ENCODE data around the gene ZNF77.
"Not testable (repeated sequence)": the region's sequence is repeated elsewhere in the genome, so short reads cannot be mapped to it uniquely, and the experiment has no call there.

The ZNF77 gene

DNA sequence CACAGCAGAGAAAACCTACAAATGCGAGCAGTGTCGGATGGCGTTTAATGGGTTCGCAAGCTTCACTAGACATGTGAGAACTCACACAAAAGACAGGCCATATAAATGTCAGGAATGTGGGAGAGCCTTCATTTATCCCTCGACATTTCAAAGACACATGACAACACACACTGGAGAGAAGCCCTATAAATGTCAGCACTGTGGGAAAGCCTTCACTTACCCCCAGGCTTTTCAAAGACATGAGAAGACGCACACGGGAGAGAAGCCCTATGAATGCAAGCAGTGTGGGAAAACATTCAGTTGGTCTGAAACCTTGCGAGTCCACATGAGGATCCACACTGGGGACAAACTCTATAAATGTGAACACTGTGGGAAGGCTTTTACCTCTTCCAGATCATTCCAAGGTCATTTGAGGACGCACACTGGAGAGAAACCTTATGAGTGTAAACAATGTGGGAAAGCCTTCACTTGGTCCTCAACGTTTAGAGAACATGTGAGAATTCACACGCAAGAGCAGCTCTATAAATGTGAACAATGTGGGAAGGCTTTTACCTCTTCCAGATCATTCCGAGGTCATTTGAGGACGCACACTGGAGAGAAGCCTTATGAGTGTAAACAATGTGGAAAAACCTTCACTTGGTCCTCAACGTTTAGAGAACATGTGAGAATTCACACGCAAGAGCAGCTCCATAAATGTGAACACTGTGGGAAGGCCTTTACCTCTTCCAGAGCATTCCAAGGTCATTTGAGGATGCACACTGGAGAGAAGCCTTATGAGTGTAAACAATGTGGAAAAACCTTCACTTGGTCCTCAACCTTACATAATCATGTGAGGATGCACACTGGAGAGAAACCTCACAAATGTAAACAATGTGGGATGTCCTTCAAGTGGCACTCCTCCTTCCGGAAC, 27.2 kb downstream of the ZNF77 start:
- DNase-seq (ENCODE audit: low read depth in 4 of 4, low spot score in 1 of 4) = no peak

DNA sequence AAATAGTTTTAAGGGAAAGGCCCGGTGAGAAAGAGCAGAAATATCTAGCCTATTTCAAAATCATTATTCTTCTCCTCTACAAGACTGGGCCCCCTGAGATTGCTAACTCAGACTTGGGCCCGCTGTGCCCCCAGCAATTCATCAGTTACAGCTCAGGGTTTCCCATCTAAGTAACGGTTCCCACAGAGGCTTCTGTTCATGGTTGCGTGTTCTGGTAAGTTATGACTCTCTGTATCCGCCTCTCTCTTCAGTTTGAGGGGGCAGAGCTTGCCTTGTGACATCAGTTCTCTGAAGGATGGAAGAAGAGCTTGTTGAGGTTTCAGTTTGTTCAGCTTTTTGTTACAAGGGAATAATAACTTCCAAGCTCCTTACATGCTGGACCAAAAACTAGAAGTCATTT, 32.5 kb downstream of the ZNF77 start:
- peak in 1 of 4 experiments; percentile 17 for DNase-seq (ENCODE audit: low read depth in 4 of 4, low spot score in 1 of 4)

DNA sequence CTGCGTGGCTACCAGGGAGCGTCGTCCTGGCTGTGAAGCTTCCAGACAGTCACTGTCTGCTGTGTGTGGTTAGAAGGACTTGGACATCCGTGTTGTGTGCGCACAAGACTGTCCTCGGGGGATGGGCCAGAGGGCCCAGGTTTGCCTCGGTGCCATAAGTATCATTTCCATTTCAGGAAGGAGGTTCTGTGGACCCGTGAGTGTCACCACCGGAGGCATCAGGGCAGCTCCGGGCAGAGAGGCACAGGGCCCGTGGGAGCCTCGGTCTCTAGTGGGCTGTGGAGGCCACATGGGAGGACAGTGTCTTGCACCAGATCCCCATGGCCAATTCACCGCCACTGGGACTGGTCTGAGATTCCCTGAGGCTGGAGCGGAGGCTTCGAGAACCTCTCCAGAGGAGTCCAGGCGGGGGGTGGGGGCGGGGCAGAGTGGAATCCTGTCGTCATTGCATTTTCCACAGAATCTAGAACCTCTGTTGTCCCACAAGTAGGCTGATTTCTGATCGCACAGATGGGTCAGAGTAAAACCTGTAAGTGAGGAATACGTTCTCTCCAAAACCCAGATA, 38.1 kb downstream of the ZNF77 start:
- DNase-seq (ENCODE audit: low read depth in 4 of 4, low spot score in 1 of 4) = no peak

DNA sequence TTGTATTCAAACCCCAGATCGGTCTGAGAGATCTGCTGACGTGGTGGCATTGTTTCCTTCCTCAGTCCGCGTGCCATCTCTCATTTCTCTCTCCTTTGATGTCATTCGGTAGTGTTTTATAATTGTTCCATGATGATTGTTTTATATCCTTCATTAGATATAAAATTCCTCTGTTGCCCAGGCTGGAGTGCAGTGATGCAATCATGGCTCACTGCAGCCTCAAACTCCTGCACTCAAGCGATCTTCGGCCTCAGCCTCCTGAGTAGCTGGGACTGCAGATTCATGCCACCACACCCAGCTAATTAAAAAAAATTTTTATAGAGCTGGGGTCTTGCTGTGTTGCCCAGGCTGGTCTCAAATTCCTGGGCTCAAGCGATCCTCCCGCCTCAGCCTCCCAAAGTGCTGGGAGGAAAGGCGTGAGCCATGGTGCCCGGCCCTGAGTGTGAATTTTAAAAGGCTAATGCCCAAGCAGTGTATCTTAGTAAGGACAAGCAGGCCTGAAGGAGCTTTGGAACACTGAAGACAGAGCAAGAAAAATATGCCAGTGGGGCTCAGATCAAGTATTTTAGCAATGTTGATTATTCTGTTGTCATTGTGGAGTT, 38.8 kb downstream of the ZNF77 start:
- no peak for DNase-seq (ENCODE audit: low read depth in 4 of 4, low spot score in 1 of 4)

DNA sequence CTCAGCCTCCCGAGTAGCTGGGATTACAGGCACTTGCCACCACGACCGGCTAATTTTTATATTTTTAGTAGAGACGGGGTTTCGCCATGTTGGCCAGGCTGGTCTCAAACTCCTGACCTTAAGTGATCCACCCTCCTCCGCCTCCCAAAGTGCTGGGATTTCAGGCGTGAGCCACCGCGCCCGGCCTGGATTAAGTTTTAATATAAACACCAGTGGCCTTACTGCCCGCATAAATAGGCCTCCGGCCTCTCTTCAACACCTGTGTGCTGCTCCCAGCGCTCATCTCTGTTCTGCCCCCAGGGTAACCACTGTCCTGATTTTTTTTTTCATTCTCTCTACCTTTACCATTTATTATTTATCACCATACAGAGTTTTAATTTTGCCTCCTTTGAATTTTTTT, 41.4 kb downstream of the ZNF77 start:
- DNase-seq (ENCODE audit: low read depth in 4 of 4, low spot score in 1 of 4) = not testable (repeated sequence)

DNA sequence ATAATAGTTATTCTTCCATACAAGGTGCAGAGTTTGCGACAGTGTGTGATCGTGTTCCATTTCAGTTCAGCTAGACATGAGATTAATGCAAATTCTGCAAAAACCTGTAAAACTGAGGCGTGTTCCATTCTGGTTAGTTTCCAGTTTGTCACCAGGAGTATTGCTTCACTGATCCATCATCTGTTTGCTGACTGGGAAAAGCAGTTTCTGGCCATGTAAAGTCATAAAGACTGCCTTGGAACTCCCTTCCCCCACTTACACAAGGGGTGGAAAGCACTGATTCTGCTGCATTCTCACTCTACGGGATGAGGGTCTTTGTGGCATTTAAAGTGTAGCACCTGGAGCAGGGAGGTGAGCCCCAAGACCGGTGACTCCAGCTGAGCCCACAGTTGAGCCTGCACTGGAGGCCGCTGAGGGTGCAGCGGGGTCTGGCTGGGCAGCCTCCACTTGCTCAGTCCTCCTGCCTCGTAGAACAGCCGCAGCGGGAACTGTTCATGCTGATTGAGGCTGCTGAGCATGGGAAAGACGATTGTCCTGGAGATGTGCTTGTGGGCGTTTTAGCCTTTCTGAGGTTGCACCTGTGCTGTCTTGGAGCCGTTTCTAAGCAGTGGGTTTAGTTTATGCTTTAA, 42.1 kb downstream of the ZNF77 start:
- no peak for DNase-seq (ENCODE audit: low read depth in 4 of 4, low spot score in 1 of 4)

DNA sequence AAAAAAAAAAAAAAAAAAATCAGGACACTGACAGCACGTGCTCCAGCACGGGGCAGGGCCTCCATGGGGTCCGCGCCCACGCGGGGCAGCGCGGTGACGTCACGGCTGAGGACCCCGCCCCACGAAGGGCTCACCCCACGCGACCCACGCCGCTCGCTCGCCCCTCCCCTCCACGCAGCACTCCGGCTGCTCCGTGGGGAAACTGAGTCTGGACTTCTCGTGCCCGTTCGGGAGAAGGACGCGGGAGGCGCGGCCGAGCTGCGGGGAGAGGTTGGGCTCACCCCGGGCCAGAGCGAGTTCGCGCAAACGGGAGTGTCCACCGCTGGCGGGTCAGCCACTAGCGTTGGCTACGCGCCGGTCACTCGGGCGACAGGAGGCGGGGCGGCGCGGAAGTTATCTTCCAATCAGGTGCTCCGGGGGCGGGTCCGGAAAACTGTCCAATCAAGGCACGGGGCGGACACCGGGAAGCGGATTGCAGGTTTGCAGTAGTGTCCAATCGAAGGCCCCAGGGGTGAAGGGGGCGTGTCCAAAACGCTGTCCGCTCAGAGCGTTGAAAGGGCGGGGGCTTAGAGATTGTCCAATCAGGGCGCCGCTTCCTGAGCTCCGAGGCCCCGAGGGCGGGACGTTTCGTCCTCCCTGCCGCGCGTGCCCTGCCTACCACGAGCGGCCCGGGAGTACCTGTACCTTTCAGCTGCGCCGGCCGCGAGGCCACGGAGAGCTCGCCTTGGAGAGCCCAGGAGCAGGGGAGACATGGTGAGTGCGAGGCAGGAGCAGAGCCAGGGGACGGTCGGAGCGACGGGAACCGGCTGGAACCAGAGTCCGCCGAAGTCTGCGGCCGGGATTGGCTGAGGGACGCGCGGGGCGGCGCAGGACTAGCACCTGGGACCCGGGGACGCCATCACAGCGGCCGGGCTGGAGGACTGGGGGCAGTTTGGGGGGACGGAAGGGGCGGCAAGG, 44.2 kb downstream of the ZNF77 start, which contains the start of gene ZNF57:
Gene ZNF57 (plus strand): TSS at position 633 of the 957 bp plus-strand sequence. CDS start 118 bp downstream, at position 751.
- peak; percentile 93 to 99 (median 96) for DNase-seq (ENCODE audit: low read depth in 4 of 4, low spot score in 1 of 4)

DNA sequence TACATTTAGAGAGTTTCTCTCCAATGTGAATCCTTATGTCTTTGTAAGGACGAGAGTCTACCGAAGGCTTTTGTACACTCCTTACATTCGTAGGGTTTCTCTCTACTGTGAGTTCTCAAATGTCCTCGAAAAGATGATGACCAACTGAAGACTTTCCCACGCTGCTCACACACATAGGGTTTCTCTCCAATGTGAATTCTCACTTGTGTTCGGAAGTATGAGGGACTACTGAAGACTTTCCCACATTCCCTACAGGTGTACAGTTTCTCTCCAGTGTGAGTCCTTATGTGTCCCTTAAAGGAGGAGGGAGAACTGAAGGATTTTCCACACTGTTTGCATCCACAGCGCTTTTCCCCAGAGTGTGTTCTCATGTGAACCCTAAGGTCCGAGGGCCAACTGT, 48.1 kb downstream of the ZNF77 start:
- no peak for DNase-seq (ENCODE audit: low read depth in 4 of 4, low spot score in 1 of 4)

DNA sequence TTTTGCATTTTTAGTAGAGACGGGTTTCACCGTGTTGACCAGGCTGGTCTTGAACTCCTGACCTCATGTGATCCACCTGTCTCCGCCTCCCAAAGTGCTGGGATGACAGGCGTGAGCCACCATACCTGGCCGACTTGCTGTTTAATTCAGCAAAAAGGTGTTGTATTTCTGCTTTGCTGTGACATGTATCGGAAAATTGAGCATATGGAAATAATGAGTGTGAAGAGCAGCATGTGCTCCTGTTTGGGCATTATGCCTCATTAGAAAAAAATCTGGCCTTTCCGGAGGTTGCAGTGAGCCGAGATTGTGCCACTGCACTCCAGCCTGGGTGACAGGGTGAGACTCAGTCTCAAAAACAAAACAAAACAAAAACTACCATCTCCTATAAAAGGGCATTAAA, 54.2 kb downstream of the ZNF77 start:
- not testable (repeated sequence) for DNase-seq (ENCODE audit: low read depth in 4 of 4, low spot score in 1 of 4)

DNA sequence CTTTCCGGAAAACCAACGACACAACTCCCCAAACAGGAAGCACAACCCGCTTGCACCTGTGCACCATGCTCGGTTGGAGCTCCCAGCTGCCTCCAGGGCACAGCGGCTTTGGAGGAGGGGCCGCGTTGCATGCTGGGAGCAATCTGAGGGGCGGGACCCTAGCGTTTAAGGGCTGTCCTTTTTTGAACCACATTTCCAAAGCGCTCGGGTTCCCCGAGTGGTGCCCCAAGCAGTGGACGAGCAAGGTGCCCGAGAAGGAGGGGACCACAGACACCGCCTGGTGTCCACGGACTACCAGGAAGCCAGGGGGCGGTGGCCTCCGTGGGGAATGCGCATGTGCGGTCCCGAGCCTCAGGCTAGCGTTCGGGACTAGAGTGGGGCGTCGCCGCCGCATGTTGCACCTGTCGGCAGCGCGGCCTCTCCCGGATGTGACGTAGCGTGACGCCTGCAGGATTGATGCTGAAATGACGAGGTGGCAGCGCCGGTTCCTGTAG, 56.0 kb downstream of the ZNF77 start:
- peak in 2 of 4 experiments; percentile 48 to 49 for DNase-seq (ENCODE audit: low read depth in 4 of 4, low spot score in 1 of 4)

DNA sequence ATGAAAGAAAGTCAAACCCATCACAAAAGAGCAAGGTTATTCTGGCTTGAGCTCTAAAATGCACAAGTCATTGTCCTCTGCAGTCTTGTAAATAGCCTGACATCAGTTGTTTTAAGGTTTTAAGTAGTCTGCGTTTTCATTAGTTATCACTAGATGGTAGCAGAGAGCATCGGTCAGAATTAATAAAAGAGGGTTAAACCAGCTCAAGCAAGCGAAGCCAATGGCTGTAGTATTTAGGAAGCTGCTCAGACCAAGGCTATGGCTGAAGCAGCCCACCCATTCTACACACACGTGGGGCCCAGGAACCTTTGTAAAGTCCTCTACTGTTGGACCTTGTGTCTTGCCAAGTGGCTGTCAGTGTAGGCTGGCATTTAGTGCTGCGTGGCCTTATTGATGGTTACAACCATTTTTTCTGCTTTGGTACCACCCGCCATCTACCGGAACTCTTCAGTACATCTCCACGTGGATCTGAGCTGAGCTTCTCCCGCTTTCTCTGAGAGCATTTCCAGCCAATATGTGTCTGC, 57.3 kb downstream of the ZNF77 start:
- DNase-seq (ENCODE audit: low read depth in 4 of 4, low spot score in 1 of 4) = no peak

DNA sequence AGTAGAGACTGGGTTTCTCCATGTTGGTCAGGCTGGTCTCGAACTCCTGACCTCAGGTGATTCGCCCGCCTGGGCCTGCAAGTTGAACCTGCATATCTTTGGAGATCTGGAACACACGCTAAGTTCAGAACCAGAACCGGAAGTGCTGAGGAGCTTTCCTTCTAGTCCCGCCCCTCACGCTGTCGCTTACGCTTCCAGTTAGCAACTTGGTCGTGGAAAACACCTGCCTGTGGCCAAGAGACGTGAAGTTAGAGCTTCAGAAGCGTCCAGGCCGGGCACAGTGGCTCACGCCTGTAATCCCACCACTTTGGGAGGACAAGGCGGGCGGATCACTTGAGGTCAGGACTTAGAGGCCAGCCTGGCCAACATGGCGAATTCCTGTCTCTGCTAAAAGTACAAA, 59.0 kb downstream of the ZNF77 start:
- no peak for DNase-seq (ENCODE audit: low read depth in 4 of 4, low spot score in 1 of 4)

DNA sequence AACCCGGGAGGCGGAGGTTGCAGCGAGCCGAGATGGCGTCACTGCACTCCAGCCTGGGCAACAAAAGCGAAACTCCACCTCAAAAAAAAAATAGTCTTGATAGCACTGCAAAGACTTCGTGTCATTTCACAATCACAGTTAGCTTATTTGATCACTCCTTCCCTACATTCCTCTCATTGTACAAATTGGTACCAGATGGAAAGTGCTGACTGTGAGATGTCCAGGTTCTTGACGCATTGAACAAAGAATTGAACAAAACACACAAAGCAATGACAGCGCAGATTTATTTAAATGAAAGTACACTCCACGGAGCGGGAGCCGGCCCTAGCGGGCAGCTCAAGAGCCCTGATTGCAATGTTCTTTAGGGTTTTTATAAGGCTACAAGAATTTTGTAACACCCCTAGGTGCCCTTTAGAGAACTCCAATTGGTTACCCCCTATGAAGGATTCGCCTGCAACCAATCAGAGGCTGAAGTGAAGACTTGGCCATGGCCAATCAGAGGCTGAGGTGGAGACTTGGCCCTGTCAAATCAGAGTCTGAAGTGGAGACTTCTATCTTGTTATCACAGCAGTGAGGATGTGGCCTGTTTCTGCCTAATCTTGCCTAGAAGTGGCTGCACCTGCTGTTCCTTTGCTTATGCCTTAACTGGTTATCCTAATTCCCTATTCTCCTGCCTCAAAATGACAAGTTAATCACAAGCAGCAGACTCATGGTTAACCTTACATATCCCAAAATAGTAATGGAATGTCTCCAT, 60.9 kb downstream of the ZNF77 start:
- DNase-seq (ENCODE audit: low read depth in 4 of 4, low spot score in 1 of 4) = no peak

Measured in stimulated activated CD4-positive, alpha-beta T cell treated with anti-CD3 and anti-CD28 coated beads, Interleukin-1b, Interleukin-23, amount 100 ng/mL, for 24 hours (primary cell).